Measurements from ENCODE around the gene DNPEP.

The DNPEP gene

DNA sequence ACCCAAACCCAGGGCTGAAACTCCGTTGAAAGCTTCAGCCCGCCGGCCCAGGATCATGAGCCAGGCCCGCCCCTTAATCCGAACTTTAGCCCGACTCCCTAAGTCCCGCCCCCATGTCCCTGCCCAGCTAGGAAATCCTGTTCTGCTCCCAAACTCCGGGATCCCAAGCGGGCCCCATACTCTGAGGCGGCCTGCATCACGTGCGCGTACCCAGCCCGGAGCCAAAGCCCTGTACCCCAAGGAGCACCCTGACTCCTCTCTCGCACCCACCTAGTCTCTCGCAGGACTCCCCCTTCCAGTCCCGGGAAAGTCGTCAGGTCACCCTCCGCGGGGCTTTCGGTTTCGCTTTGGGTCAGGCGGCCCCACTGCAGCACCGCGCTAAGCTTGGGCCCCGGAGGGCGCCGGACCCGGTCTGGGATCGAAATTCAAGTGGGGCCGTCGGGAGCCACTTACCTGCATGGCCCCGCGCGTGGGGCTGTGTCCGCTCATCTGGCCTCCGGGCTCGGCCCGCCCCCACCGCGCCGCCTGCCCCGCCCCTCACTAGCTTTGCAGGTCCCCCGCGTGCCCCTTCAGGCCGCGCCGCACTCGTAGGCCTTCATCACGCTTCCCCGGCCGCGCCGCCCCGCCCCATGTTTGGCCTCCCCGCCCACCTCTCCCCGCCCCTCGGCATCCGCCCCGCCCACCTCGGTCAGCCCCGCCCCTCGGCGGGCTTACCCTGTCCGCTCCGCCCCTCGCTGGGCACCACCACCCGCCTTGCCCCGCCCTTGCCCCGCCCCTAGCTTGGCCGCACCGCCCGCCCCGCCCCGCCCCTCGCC is at the start of gene DNPEP:
DNPEP (minus strand) TSS at position 607 of the 815 bp plus-strand sequence; CDS start at position 489, 118 bp downstream.
- peak; percentile 98 for DNase-seq

DNA sequence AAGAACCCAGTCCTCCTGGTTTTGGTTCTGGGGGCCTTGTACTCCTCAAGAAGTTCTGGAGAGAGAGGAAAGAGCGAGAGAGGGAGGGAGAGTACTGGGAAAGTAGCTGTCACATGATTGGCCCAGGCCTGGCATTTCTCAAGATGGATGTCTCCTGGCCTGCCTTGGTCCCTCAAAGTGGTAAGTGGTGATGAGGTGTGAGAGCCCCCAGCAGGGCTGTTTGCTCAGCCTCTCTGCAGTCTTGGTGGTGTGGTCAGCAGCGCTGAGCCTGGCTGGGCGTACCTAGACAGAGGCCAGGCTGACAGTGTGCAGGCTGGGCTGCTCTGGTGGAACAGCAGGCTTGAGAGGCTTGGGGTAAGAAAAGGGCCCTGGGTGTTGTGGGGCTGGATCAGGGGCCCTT is 49.4 kb upstream of the DNPEP start:
- DNase-seq: no peak

DNA sequence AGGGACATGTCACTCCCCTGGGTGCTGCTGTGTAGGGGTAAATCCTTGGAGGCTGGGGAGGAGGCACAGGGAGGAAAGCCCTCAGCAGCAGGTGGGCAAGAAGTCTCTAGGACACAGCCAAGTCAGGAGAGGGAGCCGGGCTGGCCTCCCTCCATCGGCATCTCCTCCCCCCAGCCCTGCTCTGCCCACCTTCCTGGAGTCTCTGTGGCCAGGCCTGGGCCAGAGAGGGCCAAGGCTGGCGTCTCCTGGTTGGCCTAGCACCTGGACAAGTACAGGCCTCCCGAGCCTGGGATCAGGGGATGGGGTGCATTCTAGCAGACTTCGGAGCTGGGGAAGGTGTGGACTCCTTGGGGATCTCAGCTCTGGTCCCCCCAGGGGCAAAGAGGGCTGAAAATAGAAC is 48.8 kb upstream of the DNPEP start:
- DNase-seq: no peak

DNA sequence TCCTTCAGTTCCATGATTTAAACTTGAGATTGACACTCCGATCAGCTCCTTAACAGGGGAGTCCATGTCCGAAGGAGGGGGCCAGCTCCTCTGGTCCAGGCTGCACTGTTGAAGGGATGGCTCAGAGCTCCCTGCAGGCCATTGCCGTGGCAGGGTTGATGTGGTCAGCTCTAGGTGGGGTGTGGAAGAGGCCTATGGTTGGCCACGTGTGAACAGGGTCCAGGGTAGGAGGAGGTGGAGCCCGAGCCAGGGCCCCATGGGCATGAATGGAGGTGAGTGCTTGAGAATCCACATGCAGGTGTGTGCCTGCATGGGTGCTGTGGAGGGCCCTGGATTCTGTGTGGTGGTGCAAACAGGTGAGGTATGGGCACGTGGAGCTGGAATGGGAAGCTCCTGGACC is 48.0 kb upstream of the DNPEP start:
- DNase-seq: no peak

DNA sequence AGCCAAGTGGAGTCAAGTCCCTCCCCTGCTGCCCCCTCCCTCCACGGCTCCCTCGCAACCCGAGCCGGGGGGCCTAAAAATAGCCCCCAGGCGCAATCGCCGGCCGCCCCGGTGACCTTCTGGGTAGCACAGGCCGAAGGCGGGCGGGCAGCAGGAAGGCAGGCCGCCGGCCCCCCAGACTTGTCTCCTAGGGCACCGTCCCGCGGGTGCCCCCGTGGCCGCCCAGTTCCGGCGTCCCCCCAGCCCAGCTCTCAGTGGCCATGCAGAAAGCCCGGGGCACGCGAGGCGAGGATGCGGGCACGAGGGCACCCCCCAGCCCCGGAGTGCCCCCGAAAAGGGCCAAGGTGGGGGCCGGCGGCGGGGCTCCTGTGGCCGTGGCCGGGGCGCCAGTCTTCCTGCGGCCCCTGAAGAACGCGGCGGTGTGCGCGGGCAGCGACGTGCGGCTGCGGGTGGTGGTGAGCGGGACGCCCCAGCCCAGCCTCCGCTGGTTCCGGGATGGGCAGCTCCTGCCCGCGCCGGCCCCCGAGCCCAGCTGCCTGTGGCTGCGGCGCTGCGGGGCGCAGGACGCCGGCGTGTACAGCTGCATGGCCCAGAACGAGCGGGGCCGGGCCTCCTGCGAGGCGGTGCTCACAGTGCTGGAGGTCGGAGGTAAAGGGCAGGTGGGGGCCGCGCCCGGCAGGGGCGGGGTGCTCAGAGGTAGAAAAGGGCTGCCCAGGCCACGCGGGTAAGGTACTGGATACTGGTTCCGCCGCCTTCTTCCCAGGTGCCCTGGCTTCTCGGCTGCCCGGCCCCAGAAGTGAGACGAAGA is 47.2 kb upstream of the DNPEP start, which contains the start of gene SPEG:
SPEG (plus strand) TSS at position 126 of the 808 bp plus-strand sequence; CDS start at position 261, 135 bp downstream.
- DNase-seq: no peak

DNA sequence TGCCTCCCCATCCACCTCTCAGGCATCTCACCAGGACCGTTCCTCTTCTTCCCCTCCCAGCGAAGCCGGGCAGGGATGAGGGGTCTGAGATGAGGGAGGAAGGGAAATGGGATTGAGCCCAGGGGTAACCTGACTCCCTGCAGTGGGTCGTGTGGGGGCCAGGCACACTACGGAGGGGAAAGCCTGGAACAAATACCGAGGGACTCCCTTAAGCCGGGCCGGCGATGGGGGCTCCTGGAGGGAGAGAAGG is 46.7 kb upstream of the DNPEP start:
- DNase-seq: no peak

DNA sequence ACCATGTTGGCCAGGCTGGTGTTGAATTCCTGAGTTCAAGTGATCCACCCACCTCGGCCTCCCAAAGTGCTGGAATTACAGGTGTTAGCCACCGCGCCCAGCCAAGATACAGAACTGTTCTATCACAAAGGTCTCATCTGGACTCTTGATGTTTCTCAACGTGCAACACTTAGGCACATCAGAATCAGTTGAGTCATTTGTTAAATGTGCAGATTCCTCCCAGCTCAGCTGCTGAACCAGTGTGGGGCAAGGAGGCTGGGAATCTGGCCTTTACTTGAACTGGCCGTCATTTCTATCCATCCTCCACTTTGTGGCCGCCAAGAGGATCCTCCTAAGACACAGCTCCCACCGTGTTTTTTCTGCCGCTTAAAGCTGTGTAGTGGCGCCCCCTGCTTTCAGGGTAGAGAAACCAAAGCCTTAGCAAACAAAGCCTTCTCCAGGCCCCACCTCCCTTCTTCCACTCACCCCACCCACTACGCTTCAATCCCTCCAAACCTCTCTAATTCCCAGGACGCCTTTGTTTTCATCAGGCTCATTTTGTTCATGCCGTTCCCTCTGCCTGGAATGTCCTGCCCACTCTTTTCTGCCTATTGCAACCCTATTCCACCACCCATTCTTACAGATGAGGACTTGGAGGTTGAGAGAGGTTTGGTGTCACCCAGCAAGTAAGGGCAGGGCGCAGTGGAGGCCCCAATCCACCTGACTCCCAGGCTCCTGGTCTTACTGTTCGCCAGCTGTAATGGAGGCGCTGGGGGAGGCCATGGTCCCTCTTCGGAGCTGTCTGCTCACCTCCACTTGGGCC is 46.2 kb upstream of the DNPEP start:
- no peak for DNase-seq

DNA sequence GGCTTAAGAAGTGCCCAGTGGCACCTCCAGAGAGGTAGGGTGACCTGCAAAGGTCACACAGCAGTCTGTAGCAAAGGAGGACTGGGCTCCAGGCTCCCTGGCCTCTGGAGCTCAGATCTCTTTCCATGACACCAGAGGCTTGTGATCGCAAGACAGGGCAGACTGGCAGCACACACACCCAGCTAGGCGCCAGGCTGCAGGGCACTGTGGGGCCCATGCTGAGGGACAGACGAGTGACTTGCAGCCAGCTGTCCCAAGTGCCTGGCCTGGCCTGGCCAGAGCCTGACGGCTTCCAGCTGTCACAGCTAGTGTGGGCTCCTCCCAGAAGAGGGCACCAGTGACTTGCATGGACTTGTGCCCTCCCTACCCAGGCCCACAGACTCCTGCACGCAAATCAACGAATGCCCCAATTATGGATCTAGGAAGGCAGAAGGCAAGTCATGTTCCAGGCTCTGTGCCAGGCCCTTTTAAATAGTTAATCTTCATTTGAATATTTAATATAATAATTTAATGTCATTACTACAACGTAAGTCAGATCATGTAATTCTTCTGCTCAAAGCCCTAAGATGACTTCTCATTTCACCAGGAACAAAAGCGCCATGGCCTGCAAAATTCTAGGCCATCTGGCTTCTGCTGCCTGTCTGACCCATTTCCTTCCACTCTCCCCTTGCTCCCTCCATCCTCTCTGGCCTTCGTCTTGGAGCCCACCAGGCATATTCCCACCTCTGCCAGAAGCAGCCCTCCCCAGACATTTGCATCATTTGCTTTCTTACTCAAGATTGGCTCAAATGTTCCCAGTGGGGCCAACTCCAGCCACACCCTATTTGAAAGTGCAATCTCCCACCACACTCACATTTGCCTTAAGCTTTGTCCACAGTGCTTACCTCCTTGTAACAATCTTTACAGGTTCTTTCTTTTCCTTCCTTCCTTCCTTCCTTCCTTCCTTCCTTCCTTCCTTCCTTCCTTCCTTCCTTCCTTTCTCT is 43.2 kb upstream of the DNPEP start:
- peak; percentile 17 for DNase-seq

DNA sequence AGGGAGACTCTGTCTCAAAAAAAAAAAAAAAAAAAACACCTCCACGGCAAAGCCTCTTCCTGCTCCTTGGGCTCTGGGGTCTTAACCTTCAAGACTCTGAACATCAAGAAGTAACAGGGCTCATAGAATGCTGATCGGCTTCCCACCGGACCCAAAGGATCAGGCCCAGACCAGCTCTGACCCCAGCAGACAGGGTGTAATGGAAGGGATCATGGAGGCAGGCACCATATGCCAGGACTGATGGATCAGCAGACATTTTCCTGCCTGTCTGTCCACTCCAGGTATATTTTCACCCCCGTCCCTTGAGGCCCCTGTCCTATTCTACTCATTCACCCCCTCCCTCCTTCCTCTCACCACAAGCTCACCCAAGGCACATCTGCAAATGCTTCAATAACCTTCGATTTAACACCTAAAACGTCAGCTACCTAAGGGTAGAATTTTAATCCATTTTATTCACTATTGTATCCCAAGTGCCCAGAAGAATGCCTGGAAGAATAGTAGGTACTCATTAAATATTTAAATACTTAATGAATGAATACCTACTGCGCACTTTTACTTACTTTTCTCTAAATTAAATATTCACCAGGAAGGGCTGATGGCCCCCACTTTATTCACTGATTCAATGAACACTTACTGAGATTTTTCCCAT is 42.4 kb upstream of the DNPEP start:
- DNase-seq: no peak

DNA sequence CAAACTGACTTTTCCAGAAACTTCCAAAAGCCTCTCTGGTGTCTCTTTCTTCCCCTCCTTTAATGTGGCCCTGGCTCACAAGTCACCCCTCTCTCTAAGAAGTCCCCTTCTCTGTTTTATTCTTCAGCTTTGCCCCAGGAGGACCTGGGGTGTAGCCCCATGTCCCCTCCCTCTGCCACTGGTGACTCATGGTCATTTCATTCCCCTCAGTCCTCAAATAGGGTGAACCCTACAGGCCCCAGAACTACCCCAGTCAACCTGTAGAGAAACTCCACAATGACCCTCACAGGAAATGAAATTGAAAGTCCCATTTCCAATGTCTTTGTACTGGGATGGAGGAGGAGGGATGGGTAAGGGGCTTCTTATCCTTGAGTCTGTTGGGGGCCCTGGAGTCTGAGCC is 40.8 kb upstream of the DNPEP start:
- no peak for DNase-seq

DNA sequence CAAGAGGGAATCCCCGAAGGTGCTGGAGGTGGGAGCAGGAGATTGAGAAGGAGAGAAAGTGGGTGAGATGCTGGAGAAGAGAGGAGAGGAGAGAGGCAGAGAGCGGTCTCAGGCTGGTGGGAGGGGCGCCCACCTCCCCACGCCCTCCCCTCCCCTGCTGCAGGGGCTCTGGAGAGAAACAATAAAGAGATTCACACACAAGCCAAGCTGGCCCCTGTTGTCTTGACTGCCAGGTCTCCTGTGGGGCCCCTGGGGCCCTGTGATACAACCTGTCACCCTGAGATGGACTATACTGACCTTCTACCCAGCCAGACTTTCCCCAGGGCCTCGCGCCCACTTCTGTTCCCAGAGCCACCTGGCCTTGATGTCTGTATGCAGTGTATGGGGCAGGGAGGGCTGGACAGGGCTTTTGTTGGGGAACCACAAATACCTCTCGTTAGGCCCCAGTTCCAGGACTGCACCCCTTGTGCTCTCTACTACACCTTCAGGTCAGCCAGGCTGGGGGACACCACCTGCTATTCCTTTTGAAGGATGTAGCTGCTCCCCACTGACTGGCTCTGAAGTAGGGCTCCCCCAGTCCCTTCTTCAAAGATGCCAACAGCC is 38.9 kb upstream of the DNPEP start:
- DNase-seq: no peak

DNA sequence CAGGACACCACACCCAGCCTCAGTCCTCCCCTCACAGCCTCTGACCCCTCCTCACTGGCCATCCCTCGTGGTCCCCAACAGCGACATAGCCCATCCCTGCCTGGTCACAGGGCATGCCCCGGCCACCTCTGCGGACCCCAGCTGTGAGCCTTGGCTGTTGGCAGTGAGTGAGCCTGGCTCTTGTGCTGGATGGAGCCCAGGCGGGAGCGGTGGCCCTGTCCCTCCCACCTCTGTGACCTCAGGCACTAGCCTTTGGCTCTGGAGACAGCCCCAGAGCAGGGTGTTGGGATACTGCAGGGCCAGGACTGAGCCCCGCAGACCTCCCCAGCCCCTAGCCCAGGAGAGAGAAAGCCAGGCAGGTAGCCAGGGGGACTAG is 38.3 kb upstream of the DNPEP start:
- no peak for DNase-seq

DNA sequence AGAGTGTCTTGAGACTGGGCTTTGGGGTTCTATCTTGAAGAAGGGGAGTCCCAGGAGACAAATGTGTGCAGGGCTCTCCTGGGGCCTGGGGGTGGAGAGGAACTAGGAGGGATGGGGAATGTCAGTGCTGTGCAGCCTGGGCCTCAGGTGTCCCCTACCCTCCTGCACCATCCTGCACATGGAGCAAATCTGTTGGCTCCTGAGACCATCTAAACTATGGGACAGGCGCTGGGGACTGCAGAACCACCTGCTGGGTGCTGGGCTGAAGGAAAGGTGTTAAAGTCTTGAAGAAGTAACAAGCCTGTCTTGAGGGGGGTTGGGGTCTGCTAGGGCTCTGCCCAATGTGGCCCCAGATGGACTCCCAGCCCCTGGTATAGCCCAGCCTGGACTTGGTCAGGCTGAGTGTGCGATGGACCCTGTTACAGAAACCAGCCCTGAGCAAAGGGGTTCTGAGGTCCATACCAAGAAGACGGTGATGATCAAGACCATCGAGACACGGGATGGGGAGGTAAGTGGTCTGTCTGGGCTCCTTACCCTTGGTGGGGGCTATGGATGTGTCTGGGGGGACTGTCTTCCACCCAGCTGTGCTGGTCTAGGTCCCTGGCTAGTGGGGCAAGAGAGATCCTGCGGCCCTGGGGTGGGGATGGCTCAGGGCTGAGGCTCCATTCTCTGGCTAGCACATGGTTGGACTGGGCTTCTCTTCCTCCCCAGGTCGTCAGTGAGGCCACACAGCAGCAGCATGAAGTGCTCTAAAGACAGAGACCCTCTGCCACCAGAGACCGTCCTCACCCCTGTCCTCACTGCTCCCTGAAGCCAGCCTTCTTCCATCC is 37.7 kb upstream of the DNPEP start:
- no peak for DNase-seq

DNA sequence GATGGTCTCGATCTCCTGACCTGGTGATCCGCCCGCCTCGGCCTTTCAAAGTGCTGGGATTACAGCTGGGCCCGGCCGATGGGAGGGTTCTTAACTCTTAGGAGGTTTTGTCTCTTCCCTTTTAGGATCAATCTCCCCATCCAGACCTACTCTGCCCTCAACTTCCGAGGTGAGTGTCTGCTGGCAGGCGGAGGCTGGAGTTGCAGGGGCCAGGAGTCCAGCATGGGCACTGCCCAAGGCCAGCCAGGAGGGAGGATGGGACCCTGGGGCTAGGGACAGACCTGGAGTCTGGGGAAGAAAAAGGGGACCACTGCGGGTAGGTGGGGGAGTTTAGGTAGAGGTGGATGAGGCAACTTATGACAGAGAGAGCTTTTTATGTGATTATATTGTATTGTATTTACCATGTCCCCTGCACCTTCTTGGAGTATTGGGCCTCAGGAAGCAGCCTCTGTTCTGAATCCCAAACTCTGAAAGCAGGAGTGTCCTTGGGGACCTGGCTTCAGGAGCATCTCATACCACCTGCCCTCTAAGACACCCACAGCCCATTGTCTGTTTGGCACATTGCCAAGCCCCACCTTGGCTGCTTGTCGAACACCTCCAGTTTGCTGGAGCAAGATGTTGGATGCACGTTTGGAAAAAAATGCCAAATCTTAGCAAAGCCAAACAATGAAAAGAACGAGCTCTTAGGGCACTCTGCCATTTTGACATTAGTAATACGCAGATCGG is 36.1 kb upstream of the DNPEP start:
- peak; percentile 61 for DNase-seq

DNA sequence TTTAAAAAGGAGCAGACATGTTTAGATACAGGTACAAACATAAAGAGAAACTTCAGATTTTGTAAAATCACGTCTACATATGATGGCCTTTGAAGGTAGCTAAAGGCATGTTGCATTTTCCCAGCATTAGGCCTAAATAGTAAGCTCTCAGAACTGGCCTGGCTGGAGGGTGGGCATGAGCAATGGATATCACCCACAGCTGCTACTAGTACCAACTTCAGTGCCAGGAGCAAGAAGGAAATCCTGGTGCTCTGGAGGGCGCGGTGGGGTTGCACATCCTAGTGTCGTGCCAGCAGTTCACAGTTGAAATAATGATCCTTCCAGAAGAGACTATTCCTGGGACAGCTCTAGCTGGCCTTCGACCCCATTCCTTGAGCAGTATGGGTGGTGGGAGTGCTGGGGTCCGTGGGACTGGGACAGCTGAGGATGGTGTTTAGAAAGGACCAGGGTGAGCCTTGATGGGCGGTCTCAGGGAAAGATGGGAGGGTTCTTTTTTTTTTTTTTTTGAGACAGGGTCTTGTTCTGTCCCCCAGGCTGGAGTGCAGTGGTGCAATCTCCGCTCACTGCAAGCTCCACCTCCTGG is 35.3 kb upstream of the DNPEP start:
- no peak for DNase-seq

DNA sequence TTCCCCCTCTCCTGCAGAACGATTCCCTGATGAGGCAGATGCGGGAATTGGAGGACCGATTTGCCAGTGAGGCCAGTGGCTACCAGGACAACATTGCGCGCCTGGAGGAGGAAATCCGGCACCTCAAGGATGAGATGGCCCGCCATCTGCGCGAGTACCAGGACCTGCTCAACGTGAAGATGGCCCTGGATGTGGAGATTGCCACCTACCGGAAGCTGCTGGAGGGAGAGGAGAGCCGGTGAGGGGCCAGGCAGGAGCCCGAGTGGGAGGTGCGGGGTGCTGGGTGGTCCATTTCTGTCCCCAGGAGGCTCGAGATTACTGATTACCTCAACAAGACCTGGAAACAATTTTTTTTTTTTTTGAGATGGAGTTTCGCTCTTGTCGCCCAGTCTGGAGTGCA is 33.6 kb upstream of the DNPEP start:
- DNase-seq: no peak

DNA sequence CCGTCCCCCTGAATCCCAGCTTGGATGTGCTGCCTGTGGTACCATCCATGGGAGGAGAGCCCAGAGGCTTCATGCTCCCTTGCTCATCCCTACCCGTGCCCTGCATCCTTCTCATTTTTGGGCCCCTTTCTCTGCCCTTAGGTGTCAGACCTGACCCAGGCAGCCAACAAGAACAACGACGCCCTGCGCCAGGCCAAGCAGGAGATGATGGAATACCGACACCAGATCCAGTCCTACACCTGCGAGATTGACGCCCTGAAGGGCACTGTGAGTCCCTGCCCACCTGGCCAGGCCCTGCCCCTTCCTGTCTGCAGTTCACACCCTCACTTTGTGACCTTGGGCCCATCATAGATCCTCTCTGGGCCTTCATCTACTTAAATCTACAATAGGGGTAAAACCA is 33.0 kb upstream of the DNPEP start:
- DNase-seq: no peak

DNA sequence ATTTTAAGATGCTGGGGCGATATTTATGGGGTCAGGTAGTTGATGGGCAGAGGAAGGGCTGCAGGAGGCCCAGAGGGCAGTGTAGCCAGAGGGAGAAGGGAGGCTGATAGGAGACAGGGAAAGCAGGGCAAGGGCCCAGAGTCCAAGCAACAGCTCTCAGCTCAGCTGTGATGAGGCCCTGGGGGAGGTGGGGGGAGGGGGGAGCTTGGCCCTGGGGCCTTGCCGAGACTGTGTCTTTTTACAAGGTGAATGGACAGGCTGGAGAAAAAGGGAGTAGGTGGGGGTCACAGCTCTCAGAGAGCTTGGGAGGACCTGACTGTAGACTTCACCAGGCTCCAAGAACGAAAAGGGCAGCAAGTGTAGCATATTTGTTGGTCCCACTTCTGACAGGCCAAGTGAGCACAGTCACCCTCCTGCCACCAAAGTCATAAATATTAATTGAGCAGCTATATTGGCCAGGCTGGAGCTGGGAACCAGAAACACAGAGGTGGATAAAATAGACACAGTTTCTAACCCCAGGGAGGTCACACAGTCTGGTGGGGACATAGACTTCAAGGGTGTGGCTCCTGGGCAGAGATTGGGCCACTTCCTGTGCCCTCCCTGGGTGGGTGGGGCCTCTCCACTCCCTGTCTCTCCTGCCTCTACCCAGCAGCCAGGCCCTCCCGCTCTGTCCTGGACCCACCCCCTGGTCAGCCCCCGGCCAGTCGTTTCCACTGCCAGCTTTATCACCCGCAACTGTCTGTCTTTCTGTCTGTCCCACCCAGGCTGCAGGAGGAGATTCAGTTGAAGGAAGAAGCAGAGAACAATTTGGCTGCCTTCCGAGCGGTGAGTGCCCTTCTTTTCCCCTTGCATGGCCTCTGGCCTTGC is 31.9 kb upstream of the DNPEP start:
- DNase-seq: no peak

DNA sequence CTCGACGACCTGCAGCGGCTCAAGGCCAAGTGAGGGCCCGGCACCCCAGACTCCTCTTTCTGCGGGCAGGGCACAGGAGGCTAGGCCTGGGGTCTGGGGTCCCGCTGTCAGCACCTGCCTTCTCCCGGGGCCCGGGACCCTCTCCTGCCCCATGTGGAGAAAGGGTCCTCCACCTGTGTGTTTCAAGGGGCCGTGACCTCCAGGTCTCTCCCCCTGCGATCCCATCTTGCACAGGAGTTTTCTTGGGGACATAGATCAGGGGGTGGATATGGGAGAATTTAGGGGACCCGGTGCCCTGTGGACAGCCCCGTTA is 31.3 kb upstream of the DNPEP start:
- no peak for DNase-seq
